Spinal cord (tissue), 10 donors: Measurements from ENCODE around the gene TNFSF9. TPM values are rescaled to one million over a fixed set of nuclear protein-coding genes. Genes with fewer than 3 reads are reported as not detected.
"Not testable (repeated sequence)": the region's sequence is repeated elsewhere in the genome, so short reads cannot be mapped to it uniquely, and the experiment has no call there.

Experiments
- DNase-seq, 6 donors: peaks; one replicate each; pipeline versions ENCODE4 v3.0.0 to v3.0.0-alpha.2; 2013 to 2015; ENCODE audit warnings: low spot score in 6 of 6, low read depth in 4 of 6
- H3K27ac ChIP-seq: one replicate; pipeline ENCODE4 v1.5.1; 2013; ENCODE audit warnings: low read depth, low read length, control low read depth
- H3K27me3 ChIP-seq: one replicate; pipeline ENCODE4 v1.6.1; 2013; ENCODE audit warnings: low read length; ENCODE audit not compliant: control insufficient read depth, insufficient read depth
- H3K36me3 ChIP-seq: one replicate; pipeline ENCODE4 v1.6.1; 2013; ENCODE audit warnings: low read length; ENCODE audit not compliant: control insufficient read depth, insufficient read depth
- H3K4me1 ChIP-seq: one replicate; pipeline ENCODE4 v1.6.1; 2013; ENCODE audit warnings: low read length; ENCODE audit not compliant: control insufficient read depth, insufficient read depth
- H3K4me3 ChIP-seq: one replicate; pipeline ENCODE4 v1.5.1; 2013; ENCODE audit warnings: low read depth, low read length, control low read depth
- H3K9me3 ChIP-seq: one replicate; pipeline ENCODE4 v1.6.1; 2013; ENCODE audit warnings: low read length; ENCODE audit not compliant: control insufficient read depth, insufficient read depth
- WGBS: methylation state at CpG from one replicate; pipeline ENCODE4 v1.1.5; 2013; ENCODE audit warnings: missing lambda C conversion rate; ENCODE audit not compliant: insufficient coverage; 5-methylcytosine and 5-hydroxymethylcytosine counted together
- polyA plus RNA-seq, 2 donors: library from polyadenylated mRNA; unstranded; fragments of 120-200 nt; gene quantifications; one replicate each; pipeline ENCODE4 v1.2.1, GENCODE V29; 2013; ENCODE audit not compliant: insufficient read length in 2 of 2
- total RNA-seq, 2 donors: library from RNA; depleted of rRNA in 1 of 2; stranded (reverse); fragments of 120-200 nt in 1 of 2; fragments of >200 nt in 1 of 2; gene quantifications; one replicate each; pipeline versions ENCODE4 v1.2.3 to v1.2.4, GENCODE V29; 2013 to 2014
- donor health status: healthy.

The TNFSF9 gene
- total and polyA plus RNA-seq, 4 donors = 1.5 to 6.8 (median 4.8) TPM

GRCh38 chr19:6543866-6544347 lies 13.1 kb downstream of the TNFSF9 start:
- Histone ChIP-seq H3K36me3 (no peaks in the 10 kb centered on the region), H3K9me3 (no peaks in the 10 kb centered on the region), H3K27me3 (no peaks in the 10 kb centered on the region), H3K4me1 (no peaks in the 10 kb centered on the region), H3K4me3 (no peak overlapping the region), H3K27ac (no peak overlapping the region)
- 83% methylated on average over 11 of the region's 11 CpGs for WGBS
- DNase-seq = no peak

- H3K27me3 ChIP-seq, H3K36me3 ChIP-seq, H3K4me1 ChIP-seq, DNase-seq, H3K27ac ChIP-seq, H3K9me3 ChIP-seq, H3K4me3 ChIP-seq: not testable (repeated sequence)
- 92% methylated on average over 2 of the region's 6 CpGs for WGBS
These were observed 19.9 kb downstream of the TNFSF9 start for GRCh38 chr19:6550679-6551078.

- WGBS = 83% methylated on average over 3 of the region's 3 CpGs
- H3K36me3 ChIP-seq = no peaks in the 10 kb centered on the region
- peaks cover 4% of the 10 kb centered on the region for H3K4me1 ChIP-seq
- no peaks in the 10 kb centered on the region for H3K27me3 ChIP-seq
- no peak overlapping the region for H3K4me3 ChIP-seq
- DNase-seq = no peak
- no peaks in the 10 kb centered on the region for H3K9me3 ChIP-seq
- no peak overlapping the region for H3K27ac ChIP-seq
These were observed 20.3 kb downstream of the TNFSF9 start for GRCh38 chr19:6551091-6551490.

- H3K27me3 ChIP-seq = no peaks in the 10 kb centered on the region
- 46% methylated on average over 26 of the region's 28 CpGs for WGBS
- H3K4me1 ChIP-seq = peaks cover 4% of the 10 kb centered on the region
- no peaks in the 10 kb centered on the region for H3K9me3 ChIP-seq
- no peak overlapping the region for H3K27ac ChIP-seq
- no peak for DNase-seq
- no peak overlapping the region for H3K4me3 ChIP-seq
- no peaks in the 10 kb centered on the region for H3K36me3 ChIP-seq
These were observed 21.0 kb downstream of the TNFSF9 start for GRCh38 chr19:6551607-6552450.

- WGBS = 86% methylated on average over 2 of the region's 2 CpGs
- DNase-seq = no peak
- H3K4me1 ChIP-seq = peaks cover 4% of the 10 kb centered on the region
- H3K27ac ChIP-seq = no peak overlapping the region
- H3K9me3 ChIP-seq = no peaks in the 10 kb centered on the region
- no peaks in the 10 kb centered on the region for H3K27me3 ChIP-seq
- no peaks in the 10 kb centered on the region for H3K36me3 ChIP-seq
- H3K4me3 ChIP-seq = no peak overlapping the region
These were observed 25.2 kb downstream of the TNFSF9 start for GRCh38 chr19:6556043-6556449.

- Histone ChIP-seq H3K27me3 (no peaks in the 10 kb centered on the region), H3K27ac (no peak overlapping the region), H3K4me1 (peaks cover 4% of the 10 kb centered on the region), H3K4me3 (no peak overlapping the region), H3K36me3 (no peaks in the 10 kb centered on the region), H3K9me3 (no peaks in the 10 kb centered on the region)
- DNase-seq = no peak
- WGBS = 85% methylated on average over 4 of the region's 11 CpGs
These were observed 25.8 kb downstream of the TNFSF9 start for GRCh38 chr19:6556480-6557195.

- no CpG with 5 or more reads among the region's 1 CpG for WGBS
- not testable (repeated sequence) for DNase-seq, H3K27ac ChIP-seq, H3K36me3 ChIP-seq, H3K9me3 ChIP-seq, H3K27me3 ChIP-seq, H3K4me3 ChIP-seq, H3K4me1 ChIP-seq
These were observed 31.6 kb downstream of the TNFSF9 start for GRCh38 chr19:6562437-6562836.

- Histone ChIP-seq H3K4me1 (no peaks in the 10 kb centered on the region), H3K9me3 (peaks cover 3% of the 10 kb centered on the region), H3K4me3 (no peak overlapping the region), H3K27ac (no peak overlapping the region), H3K27me3 (no peaks in the 10 kb centered on the region), H3K36me3 (no peaks in the 10 kb centered on the region)
- no peak for DNase-seq
- WGBS = 50% methylated on average over 1 of the region's 2 CpGs
These were observed 33.6 kb downstream of the TNFSF9 start for GRCh38 chr19:6564393-6564792.

GRCh38 chr19:6566727-6567126 lies 35.9 kb downstream of the TNFSF9 start:
- not testable (repeated sequence) for H3K27ac ChIP-seq, H3K4me3 ChIP-seq, H3K4me1 ChIP-seq, H3K9me3 ChIP-seq, DNase-seq, H3K36me3 ChIP-seq, H3K27me3 ChIP-seq
- 32% methylated on average over 2 of the region's 3 CpGs for WGBS
